Activated T-cell treated with anti-CD3 and anti-CD28 coated beads, Interleukin-2, amount 50 U/mL, for 4 hours (primary cell): ENCODE measurements around the gene TSSK1B. TPM values are rescaled to one million over a fixed set of nuclear protein-coding genes. Genes with fewer than 3 reads are reported as not detected.
"Not testable (repeated sequence)": the region's sequence is repeated elsewhere in the genome, so short reads cannot be mapped to it uniquely, and the experiment has no call there.

Source experiments
- ATAC-seq, 2 donors: fragments of 200-7000 bp; cut with Tn5 transposase; one replicate each; pipeline ENCODE4 v1.10.0; 2021
- DNase-seq: peaks from one replicate; pipeline ENCODE4 v3.0.0-alpha.2; 2020
- H3K27me3 Mint-ChIP-seq: one replicate; pipeline ENCODE4 v1.8.0; 2021; ENCODE audit warnings: low read depth, mixed read lengths
- H3K36me3 Mint-ChIP-seq: one replicate; pipeline ENCODE4 v1.8.0; 2022; ENCODE audit warnings: mixed read lengths; ENCODE audit not compliant: insufficient read depth
- H3K4me1 Mint-ChIP-seq: one replicate; pipeline ENCODE4 v1.8.0; 2021; ENCODE audit warnings: low read depth, mixed read lengths
- H3K4me3 Mint-ChIP-seq: one replicate; pipeline ENCODE4 v1.8.0; 2021; ENCODE audit warnings: mild to moderate bottlenecking, moderate library complexity, mixed read lengths
- H3K9me3 Mint-ChIP-seq: one replicate; pipeline ENCODE4 v1.8.0; 2021; ENCODE audit warnings: mixed read lengths
- total RNA-seq, 3 donors: library from RNA; stranded (reverse); gene quantifications; one replicate each; pipeline ENCODE4 v1.2.1, GENCODE V29; 2021

Gene TSSK1B, protein sequence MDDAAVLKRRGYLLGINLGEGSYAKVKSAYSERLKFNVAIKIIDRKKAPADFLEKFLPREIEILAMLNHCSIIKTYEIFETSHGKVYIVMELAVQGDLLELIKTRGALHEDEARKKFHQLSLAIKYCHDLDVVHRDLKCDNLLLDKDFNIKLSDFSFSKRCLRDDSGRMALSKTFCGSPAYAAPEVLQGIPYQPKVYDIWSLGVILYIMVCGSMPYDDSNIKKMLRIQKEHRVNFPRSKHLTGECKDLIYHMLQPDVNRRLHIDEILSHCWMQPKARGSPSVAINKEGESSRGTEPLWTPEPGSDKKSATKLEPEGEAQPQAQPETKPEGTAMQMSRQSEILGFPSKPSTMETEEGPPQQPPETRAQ
- not detected for total RNA-seq

DNA sequence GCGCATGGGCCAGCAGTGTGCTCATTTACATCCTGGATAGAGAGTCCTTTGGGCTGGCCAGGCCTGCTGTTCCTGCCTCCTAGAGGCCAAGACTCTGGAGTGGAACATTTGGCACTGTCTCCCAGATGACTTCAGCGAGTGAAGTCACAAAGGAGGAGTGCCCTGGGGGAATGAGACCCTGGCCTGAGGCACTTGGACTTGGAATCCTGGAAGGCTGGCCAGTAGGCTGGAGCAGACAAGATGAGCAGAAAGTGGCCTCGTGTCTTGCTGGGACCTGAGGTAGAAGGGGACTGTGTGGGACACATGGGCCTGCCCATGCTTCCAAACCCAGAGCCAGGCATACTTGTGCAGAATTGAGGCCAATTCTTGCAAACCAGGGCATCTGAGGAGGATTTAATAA is at the start of gene TSSK1B:
TSSK1B (minus strand) TSS at position 101 of the 400 bp plus-strand sequence. CDS start 150 bp downstream, outside the sequence.
- Mint-ChIP-seq H3K9me3 (no peaks in the 10 kb centered on the region), H3K4me1 (no peaks in the 10 kb centered on the region), H3K36me3 (no peaks in the 10 kb centered on the region), H3K4me3 (no peak within 1 kb of the TSS), H3K27me3 (peaks cover 3% of the 10 kb centered on the region)
- DNase-seq, result no peak
- no peak for ATAC-seq

DNA sequence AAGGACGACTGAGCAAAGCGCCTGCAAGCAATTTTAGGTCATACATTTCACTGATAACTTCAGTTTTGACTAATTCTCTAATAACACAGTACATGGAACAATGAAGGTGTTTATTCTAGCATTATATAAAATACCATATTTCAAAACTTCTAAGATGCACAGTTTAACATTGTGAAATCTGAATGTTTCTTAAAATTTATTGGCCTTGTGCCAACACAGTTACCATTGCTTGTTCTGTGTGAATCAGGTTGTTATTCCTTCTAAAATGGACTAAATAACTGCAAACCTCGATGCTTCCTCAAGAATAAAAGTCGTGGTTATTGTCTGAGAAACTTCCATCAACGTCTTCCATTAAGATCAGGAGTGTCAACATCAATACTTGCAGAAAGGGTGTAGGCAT is 45.5 kb upstream of the TSSK1B start:
- Mint-ChIP-seq H3K27me3 (peaks cover 12% of the 10 kb centered on the region), H3K4me3 (no peak overlapping the region), H3K4me1 (no peaks in the 10 kb centered on the region), H3K9me3 (no peaks in the 10 kb centered on the region), H3K36me3 (no peaks in the 10 kb centered on the region)
- ATAC-seq (no peak), DNase-seq (no peak)

DNA sequence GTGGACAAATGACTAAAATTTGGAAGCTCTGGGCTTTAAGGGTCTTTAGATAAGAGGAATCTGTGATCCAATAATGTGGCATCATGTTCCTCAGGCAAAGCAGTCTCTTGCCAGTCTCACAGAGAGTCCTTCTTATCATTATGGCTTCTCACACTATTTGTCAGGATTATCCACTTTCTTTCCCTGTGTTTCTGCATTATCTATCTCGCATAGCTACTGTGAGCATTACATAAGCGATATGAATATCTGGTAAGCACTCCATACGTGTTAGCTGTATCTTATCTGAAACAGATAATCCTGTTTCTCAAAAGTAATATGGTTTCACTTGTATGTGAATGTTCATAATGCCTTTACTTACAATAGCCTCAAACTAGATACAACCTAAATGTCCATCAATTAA is 43.9 kb upstream of the TSSK1B start:
- Mint-ChIP-seq H3K4me1 (no peaks in the 10 kb centered on the region), H3K4me3 (no peak overlapping the region), H3K27me3 (peaks cover 12% of the 10 kb centered on the region), H3K36me3 (no peaks in the 10 kb centered on the region), H3K9me3 (no peaks in the 10 kb centered on the region)
- no peak for ATAC-seq
- DNase-seq, result no peak

DNA sequence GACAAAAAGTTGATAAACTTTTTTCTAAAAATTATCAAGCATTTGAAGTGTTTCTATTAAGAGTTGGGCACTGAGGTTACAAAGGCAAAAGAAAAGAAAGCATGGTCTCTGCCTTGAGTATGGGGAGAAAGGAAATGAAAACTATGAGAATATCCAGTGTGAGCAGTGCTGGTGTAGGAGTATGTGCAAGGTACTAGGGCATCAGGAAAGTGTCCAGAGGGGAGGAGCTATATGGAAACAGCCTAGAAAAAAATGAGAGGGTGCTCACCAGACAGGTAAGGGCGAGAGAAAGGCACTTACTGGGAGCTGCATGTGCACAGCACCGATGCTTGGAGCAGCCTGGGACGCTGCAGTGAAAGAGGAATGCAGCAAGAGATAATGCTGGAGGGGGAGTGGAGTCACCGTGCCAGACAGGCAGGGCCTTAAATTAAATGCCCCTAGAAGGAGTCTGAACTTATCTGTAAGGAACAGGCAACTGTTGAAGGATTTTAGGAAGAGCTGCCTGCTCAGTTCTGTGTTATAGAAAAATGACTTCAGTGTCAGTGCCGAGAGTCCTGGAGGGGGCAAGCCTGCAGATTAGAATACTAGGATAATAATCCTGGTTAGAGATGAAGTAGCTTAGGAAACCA is 39.4 kb upstream of the TSSK1B start:
- H3K4me3 Mint-ChIP-seq, result no peak overlapping the region

DNA sequence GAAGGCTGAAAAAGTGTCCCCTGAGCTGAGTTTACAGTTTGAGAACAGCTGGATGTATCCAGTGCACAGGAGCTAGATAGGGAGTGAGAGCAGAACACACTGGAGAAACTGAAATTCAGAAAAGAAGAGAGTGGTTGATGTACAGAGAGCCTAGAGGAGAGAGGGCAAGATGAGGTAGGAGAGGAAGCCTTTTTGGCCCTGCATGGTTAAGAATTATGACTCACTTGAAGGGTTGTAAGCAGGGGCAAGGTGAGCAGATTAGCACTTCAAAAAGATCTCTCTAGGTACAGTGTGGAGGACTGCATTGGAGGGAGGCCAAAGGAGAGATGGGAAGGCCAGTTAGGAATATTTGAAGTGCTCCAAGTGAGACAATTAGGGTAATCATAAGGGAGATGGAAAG is 28.2 kb upstream of the TSSK1B start:
- Mint-ChIP-seq H3K4me1 (no peaks in the 10 kb centered on the region), H3K36me3 (no peaks in the 10 kb centered on the region), H3K27me3 (peaks cover 5% of the 10 kb centered on the region), H3K4me3 (no peak overlapping the region), H3K9me3 (no peaks in the 10 kb centered on the region)
- ATAC-seq, result no peak
- DNase-seq, result no peak

More for the DNA sequence above, 39.4 kb upstream of the TSSK1B start:
- DNase-seq, result no peak
- Mint-ChIP-seq H3K36me3 (no peaks in the 10 kb centered on the region), H3K9me3 (no peaks in the 10 kb centered on the region), H3K27me3 (peaks cover 20% of the 10 kb centered on the region), H3K4me1 (no peaks in the 10 kb centered on the region)
- ATAC-seq, result no peak

DNA sequence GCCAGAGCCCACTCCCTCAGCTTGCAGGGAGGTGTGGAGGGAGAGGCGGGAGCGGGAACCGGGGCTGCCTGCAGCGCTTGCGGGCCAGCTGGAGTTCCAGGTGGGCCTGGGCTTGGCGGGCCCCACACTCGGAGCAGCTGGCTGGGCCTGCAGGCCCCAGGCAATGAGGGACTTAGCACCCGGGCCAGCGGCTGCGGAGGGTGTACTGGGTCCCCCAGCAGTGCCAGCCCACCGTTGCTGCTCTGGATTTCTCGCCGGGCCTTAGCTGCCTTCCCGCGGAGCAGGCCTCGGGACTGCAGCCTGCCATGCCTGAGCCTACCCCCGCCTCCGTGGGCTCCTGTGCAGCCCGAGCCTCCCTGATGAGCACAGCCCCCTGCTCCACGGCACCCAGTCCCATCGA is 22.3 kb upstream of the TSSK1B start:
- H3K4me3 Mint-ChIP-seq, DNase-seq, H3K27me3 Mint-ChIP-seq, H3K4me1 Mint-ChIP-seq, H3K9me3 Mint-ChIP-seq, ATAC-seq, H3K36me3 Mint-ChIP-seq: not testable (repeated sequence)

DNA sequence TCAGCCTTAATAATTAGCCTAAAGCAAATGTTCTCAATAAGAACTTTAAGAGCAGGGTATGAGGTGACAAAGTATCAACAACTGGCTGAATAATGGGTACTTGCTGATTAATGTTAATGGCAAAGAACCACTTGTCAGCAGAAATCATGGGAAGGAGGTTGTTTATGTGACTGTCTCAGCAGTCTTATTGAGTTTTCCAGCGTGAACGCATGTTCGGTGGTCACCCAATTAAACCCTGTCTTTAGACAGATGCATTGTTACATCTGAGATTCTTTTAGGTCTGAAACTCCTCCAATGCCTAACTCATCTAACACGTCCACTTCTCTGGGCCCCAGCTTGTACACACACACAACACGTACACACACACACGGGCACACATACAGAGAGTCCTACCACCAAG is 18.2 kb upstream of the TSSK1B start:
- peaks cover 6% of the 10 kb centered on the region for H3K4me1 Mint-ChIP-seq
- H3K9me3 Mint-ChIP-seq, result no peaks in the 10 kb centered on the region
- no peaks in the 10 kb centered on the region for H3K27me3 Mint-ChIP-seq
- no peak overlapping the region for H3K4me3 Mint-ChIP-seq
- H3K36me3 Mint-ChIP-seq, result no peaks in the 10 kb centered on the region
- ATAC-seq (no peak), DNase-seq (no peak)

DNA sequence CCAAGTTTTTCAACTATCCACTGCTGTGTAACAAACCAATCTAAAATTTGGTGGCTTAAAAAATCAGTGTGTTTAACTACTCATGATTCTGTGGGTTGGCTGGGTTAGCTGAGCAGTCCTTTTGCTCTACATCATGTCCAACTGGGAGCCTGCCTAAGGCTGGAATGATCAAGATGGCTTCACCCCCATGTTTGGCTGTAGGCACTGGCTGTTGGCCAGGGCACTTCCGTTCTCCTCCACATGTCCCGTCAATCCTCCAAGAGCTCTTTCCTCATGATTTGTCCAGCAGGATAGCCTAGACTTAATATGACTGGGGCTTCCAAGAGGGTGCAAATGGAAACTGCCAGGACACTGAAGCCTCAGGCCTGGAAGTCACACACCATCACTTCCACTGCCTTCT is 17.0 kb upstream of the TSSK1B start:
- ATAC-seq (no peak), DNase-seq (no peak)
- no peaks in the 10 kb centered on the region for H3K27me3 Mint-ChIP-seq
- H3K4me3 Mint-ChIP-seq, result no peak overlapping the region
- peaks cover 6% of the 10 kb centered on the region for H3K4me1 Mint-ChIP-seq
- no peaks in the 10 kb centered on the region for H3K36me3 Mint-ChIP-seq
- no peaks in the 10 kb centered on the region for H3K9me3 Mint-ChIP-seq

DNA sequence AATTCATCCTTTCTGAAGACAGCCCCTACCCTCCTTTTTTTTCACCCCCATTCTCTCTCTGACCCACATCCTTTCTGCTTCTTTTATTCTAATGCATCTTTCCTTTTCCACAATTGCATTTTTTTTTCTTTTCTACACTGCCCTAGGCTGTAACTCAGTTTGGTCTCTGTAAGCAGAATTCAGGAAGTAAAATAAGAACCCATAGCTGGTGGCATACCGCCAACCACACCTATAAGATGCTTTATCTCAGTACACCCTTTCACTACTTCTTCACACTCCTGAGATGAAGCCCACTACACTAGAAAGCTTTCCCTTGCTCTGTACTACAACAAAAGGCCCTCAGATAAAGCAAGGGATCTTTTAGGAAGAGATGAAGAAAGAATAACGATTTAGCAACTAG is 16.1 kb upstream of the TSSK1B start:
- H3K4me3 Mint-ChIP-seq, result no peak overlapping the region
- peaks cover 7% of the 10 kb centered on the region for H3K4me1 Mint-ChIP-seq
- no peaks in the 10 kb centered on the region for H3K36me3 Mint-ChIP-seq
- H3K9me3 Mint-ChIP-seq, result no peaks in the 10 kb centered on the region
- no peak for ATAC-seq
- no peak for DNase-seq
- H3K27me3 Mint-ChIP-seq, result peaks cover 4% of the 10 kb centered on the region

DNA sequence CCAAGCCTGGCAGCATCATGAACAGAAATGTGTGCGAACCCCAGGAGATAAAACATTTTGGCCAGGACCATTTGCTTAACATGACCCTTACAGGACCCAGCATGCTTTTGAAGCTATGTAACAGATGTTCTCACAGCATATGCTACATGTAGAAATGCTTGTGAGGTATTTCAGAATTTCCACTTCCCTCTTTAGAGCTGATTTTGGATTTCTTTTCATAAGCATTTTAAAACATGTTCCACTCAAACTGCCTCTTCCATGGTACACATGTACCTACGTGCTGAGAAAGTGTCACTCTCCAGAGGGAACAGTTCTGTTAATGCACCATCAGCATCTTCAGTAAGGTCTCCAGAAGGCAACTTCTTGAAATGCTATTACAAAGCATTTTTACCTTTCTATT is 15.7 kb upstream of the TSSK1B start:
- H3K9me3 Mint-ChIP-seq, result no peaks in the 10 kb centered on the region
- no peak for ATAC-seq
- H3K4me3 Mint-ChIP-seq, result no peak overlapping the region
- DNase-seq, result no peak
- no peaks in the 10 kb centered on the region for H3K36me3 Mint-ChIP-seq
- H3K4me1 Mint-ChIP-seq, result peaks cover 7% of the 10 kb centered on the region
- H3K27me3 Mint-ChIP-seq, result peaks cover 7% of the 10 kb centered on the region

DNA sequence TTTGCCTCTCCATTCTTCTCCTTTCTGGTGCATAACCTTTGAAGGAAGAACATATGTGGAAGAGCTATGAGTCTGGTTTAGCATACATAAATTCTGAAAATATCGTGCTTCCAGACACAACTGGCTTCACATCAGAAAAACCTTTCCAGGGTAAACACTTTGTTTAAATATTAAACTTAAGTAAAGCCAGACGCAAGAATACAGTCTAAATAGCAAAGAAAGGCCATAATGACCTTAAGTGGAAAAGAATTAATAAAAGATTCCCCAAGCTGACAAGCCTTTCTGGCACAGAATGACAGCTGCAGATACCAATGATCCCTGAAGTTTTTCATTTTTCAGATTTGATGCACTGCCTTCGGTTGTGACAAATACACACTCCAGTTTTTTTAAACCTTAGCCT is 13.5 kb upstream of the TSSK1B start:
- H3K4me1 Mint-ChIP-seq, result peaks cover 7% of the 10 kb centered on the region
- ATAC-seq (no peak), DNase-seq (no peak)
- H3K27me3 Mint-ChIP-seq, result peaks cover 11% of the 10 kb centered on the region
- no peaks in the 10 kb centered on the region for H3K9me3 Mint-ChIP-seq
- H3K4me3 Mint-ChIP-seq, result no peak overlapping the region
- H3K36me3 Mint-ChIP-seq, result no peaks in the 10 kb centered on the region

DNA sequence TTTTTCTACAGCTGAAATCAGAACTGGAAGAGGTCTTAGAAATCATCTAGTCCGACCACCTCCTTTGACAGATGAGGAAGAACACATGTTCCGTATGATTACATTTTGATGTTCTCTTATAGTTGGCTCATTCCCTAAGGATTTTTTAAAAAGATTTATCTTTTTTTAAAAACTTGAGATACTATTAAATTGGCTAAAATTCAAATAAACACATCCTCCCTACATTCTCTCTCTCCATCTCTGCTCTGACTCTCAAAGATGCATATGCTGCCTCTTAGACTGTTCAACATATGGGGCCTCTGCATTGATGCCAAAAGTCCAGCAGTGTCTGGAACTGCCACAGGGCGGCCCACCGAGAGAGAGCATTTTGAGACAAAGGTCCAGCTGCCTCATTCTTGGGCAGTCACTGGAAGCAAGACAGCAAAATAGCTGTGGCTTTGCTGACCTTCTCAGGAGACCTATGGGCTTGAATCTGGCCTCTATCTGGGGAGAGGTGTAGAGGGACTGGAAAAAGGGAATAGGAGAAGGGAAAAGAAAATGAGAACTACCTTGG is 12.8 kb upstream of the TSSK1B start:
- no peak for ATAC-seq
- H3K27me3 Mint-ChIP-seq, result peaks cover 15% of the 10 kb centered on the region
- no peaks in the 10 kb centered on the region for H3K36me3 Mint-ChIP-seq
- H3K9me3 Mint-ChIP-seq, result no peaks in the 10 kb centered on the region
- no peak for DNase-seq
- peaks cover 7% of the 10 kb centered on the region for H3K4me1 Mint-ChIP-seq
- no peak overlapping the region for H3K4me3 Mint-ChIP-seq

DNA sequence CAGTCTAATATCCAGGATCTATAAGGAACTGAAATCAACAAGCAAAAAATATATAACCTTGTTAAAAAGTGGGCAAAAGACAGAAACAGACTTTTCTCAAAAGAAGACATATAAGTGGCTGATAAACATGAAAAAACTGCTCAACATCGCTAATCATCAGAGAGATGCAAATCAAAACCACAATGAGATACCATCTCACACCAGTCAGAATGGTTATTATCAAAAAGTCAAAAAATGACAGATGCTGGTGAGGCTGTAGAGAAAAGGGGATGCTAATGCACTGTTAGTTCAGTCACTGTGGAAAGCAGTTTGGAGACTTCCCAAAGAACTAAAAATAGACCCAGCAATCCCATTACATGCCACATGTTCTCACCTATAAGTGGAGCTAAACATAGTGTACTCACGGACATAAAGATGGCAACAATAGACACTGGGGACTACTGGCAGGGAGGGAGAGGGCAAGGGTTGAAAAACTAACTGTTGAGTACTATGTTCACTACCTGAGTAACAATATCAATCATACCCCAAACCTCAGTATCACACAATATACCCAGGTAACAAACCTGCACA is 11.7 kb upstream of the TSSK1B start:
- no peaks in the 10 kb centered on the region for H3K9me3 Mint-ChIP-seq
- DNase-seq, result no peak
- H3K36me3 Mint-ChIP-seq, result no peaks in the 10 kb centered on the region
- H3K27me3 Mint-ChIP-seq, result peaks cover 15% of the 10 kb centered on the region
- no peak overlapping the region for H3K4me3 Mint-ChIP-seq
- ATAC-seq, result no peak
- H3K4me1 Mint-ChIP-seq, result peaks cover 7% of the 10 kb centered on the region

DNA sequence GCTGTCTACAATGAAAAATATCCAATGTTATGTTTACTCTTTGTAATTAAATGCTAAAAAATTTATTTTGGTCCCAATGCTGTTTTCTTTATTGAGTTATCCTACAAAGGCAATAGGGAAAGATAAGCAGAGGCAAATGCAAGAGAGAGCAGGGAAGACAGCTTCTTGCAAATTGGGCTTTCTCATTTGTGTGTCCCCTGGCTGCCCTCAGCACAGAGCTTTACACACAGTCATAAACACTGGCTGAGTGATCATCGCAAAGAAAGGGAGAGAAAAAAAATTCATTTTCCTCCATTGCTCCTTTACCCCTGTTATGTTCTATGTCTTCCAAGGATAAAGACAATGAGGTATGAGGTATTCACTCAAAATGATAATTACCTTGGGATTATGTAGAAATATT is 2.3 kb upstream of the TSSK1B start:
- Mint-ChIP-seq H3K4me3 (no peak overlapping the region), H3K9me3 (no peaks in the 10 kb centered on the region), H3K4me1 (no peaks in the 10 kb centered on the region), H3K36me3 (no peaks in the 10 kb centered on the region), H3K27me3 (peaks cover 6% of the 10 kb centered on the region)
- ATAC-seq (no peak), DNase-seq (no peak)

DNA sequence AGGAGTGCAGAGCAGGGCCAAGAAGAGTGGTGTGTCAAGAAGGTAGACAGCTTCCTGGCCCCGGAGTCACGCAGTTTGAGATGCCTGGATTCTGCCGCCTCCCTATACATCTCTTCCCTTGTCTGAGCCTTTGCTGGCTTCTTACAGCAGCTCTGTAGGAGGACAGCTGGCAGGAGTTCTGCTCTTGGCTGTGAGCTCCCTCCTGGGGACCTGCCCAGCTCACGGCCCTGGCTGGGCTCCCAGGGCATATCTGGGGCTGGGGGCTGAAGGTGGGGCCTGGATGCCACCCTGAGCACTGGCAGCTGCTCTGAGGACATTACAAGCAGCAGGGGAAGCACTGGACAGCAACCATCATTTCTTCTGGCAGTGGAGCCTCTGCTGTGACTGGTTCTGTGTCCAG is 786 bp upstream of the TSSK1B start:
- no peaks in the 10 kb centered on the region for H3K36me3 Mint-ChIP-seq
- DNase-seq (no peak), ATAC-seq (no peak)
- H3K4me3 Mint-ChIP-seq, result no peak overlapping the region
- no peaks in the 10 kb centered on the region for H3K9me3 Mint-ChIP-seq
- no peaks in the 10 kb centered on the region for H3K4me1 Mint-ChIP-seq
- H3K27me3 Mint-ChIP-seq, result peaks cover 4% of the 10 kb centered on the region
